Activated naive CD8-positive, alpha-beta T cell treated with anti-CD3 and anti-CD28 coated beads, Interleukin-2, amount 10 ng/mL, durations not matched to agents 7 days and 5 days (primary cell): ENCODE data around the gene LEMD2. TPM values are rescaled to one million over a fixed set of nuclear protein-coding genes. Genes with fewer than 3 reads are reported as not detected.

Experiments used
- ATAC-seq: fragments of 150-1000 bp; cut with Tn5 transposase; one replicate; pipeline ENCODE4 v1.10.0; 2021; ENCODE audit warnings: low read depth, moderate library complexity
- POLR2A ChIA-PET: fragments of 350-600 bp; sonication (Branson Sonifier 250); formaldehyde crosslinking; loops from one replicate; lab custom pipeline; 2021; ENCODE audit warnings: antibody characterized with exemption; lab: Charles Lee
- DNase-seq: peaks from one replicate; pipeline ENCODE4 v3.0.0; 2021
- H3K27ac Mint-ChIP-seq: one replicate; pipeline ENCODE4 v1.8.0; 2022; ENCODE audit warnings: mild to moderate bottlenecking, mixed read lengths
- H3K27me3 Mint-ChIP-seq: one replicate; pipeline ENCODE4 v1.8.0; 2022; ENCODE audit warnings: mild to moderate bottlenecking, moderate library complexity, mixed read lengths
- H3K36me3 Mint-ChIP-seq: one replicate; pipeline ENCODE4 v1.8.0; 2021; ENCODE audit warnings: mild to moderate bottlenecking, mixed read lengths
- H3K4me1 Mint-ChIP-seq: one replicate; pipeline ENCODE4 v1.8.0; 2021; ENCODE audit warnings: mixed read lengths
- H3K4me3 Mint-ChIP-seq: one replicate; pipeline ENCODE4 v1.8.0; 2022; ENCODE audit warnings: mild to moderate bottlenecking, moderate library complexity, mixed read lengths
- H3K9me3 Mint-ChIP-seq: one replicate; pipeline ENCODE4 v1.8.0; 2021; ENCODE audit warnings: mixed read lengths
- total RNA-seq, 2 experiments: library from RNA; stranded (reverse); gene quantifications; one replicate each; pipeline ENCODE4 v1.2.3, GENCODE V29; 2021

LEMD2 gene
- total RNA-seq, 2 experiments from 2014 or later, result 83.9 to 84.7 TPM

DNA sequence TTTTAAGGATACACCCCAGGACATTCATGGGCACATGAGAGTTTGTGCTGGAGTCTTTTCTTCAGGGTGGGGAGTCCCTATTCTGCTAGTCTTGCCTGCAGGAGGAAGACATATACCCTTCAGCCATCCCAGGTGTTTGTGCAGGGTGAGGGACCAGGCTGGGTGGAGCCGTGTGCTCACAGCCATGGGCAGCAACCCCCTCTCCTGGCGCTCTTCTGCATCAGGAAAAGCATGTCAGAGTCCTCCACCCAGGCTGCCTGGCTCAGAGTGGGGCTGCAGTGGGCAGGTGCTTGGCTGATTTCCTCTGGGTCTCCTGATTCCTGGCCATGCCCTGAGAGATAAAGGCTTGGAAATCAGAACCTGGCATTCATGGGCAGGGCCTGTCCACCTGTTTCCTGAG is 37.6 kb upstream of the LEMD2 start:
- POLR2A ChIA-PET, result no interaction called here
- no peaks in the 10 kb centered on the region for H3K4me1 Mint-ChIP-seq
- peaks cover 13% of the 10 kb centered on the region for H3K27me3 Mint-ChIP-seq
- no peak overlapping the region for H3K27ac Mint-ChIP-seq
- ATAC-seq (no peak), DNase-seq (no peak)
- H3K4me3 Mint-ChIP-seq, result no peak overlapping the region
- no peaks in the 10 kb centered on the region for H3K9me3 Mint-ChIP-seq
- no peaks in the 10 kb centered on the region for H3K36me3 Mint-ChIP-seq

DNA sequence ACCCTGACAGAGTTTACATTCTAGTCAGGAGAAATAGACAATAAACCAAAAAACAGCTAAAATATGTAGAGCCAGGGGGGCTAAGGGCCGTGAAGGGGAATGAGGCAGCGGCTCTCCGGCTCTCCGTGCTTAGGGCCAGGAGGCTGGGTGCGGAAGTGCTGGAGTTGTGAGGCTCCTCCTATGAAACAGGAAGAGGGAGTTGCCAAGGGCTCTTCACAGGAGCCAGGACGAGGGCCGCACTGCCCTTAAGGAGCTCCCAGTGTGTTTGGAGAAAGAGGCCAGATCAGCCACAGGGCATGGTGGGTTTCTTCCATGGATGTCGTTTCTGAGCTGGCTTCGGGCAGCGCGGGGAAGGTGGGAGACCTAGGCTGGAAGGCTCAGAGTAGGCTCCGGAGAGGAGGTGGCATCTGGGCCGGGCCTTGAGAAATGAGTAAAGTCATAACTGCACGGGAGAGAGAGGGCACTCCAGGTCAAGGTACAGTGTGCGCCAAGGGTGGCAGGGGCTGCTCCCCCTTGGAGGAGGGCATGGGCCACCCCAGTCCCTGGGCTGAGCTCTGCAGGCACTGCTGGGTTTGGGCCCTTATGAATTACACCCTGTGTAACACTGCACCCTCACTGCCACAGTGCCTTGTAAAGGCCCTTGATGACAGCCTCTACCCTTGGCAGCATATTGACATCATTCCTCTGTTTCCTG is 35.7 kb upstream of the LEMD2 start:
- Mint-ChIP-seq H3K36me3 (no peaks in the 10 kb centered on the region), H3K27ac (no peak overlapping the region), H3K27me3 (peaks cover 10% of the 10 kb centered on the region), H3K9me3 (no peaks in the 10 kb centered on the region), H3K4me3 (no peak overlapping the region), H3K4me1 (peaks cover 4% of the 10 kb centered on the region)
- ATAC-seq (no peak), DNase-seq (no peak)
- POLR2A ChIA-PET, result no interaction called here

DNA sequence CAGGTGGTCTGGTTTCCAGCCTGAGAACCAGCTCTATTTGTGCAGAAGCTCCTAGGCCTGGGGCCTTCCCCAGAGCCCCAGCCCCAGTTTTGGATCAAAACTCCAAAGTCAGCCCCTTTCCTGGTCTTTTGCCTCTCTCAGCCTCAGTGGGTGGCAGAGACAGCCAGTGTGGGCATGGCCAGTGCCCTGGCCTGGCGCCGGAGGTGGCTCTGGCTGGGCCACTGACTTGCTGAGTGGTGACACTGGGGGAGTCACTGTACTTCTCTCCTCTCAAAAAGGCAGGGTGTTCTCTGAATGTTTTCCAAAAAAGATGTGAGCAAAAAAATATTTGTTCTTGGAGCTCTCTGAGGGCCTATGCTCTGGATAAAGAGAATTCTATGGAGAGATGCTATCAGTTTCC is 34.9 kb upstream of the LEMD2 start:
- POLR2A ChIA-PET, result no interaction called here
- no peak overlapping the region for H3K27ac Mint-ChIP-seq
- H3K4me3 Mint-ChIP-seq, result no peak overlapping the region
- H3K27me3 Mint-ChIP-seq, result peaks cover 10% of the 10 kb centered on the region
- H3K9me3 Mint-ChIP-seq, result no peaks in the 10 kb centered on the region
- no peaks in the 10 kb centered on the region for H3K36me3 Mint-ChIP-seq
- peaks cover 4% of the 10 kb centered on the region for H3K4me1 Mint-ChIP-seq
- ATAC-seq (no peak), DNase-seq (no peak)

DNA sequence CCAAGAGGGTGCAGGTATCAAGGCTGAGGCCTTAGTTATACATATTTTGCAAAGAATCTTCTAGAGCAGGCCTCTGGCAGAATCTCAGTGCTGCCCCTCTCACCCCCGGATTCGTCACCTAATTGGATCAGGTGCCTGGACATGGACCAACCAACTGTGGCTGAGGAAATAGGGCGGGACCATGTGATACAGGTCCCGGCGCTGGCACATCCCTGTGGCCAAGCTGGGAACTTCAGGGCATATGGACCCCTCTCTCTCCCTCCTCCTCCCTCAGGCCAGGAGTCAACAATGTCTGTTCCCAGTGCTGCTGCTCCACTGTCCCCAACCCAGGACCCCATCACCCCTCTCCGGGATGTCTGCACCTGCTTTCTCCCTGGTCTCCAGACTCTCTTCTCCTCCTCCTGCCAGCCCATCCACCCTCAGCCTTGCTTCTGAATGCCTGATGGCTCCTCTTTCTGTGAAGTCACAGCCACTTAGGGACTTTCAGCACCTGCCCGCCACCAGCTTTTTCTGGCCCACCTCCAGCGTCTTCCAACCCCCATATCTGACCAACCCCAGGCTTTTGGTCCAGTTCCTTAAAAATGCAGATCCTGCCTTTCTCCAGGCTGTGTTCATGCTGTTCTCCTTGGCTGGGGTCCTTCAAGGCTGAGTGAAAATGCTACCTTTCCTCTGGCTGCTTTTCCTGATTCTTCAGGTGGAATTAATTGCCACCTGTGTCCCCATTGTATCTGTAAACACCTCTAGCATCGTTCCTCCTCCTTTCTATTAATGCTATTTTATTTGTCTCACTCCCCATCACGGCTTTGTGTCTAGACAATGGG is 33.9 kb upstream of the LEMD2 start:
- POLR2A ChIA-PET, result no interaction called here
- Mint-ChIP-seq H3K27ac (no peak overlapping the region), H3K9me3 (no peaks in the 10 kb centered on the region), H3K4me3 (no peak overlapping the region), H3K36me3 (no peaks in the 10 kb centered on the region), H3K27me3 (peaks cover 3% of the 10 kb centered on the region), H3K4me1 (peaks cover 8% of the 10 kb centered on the region)
- no peak for ATAC-seq
- no peak for DNase-seq

GRCh38 chr6:33820784-33821520 is 32.0 kb upstream of the LEMD2 start:
- POLR2A ChIA-PET, result no interaction called here
- Mint-ChIP-seq H3K27me3 (peaks cover 9% of the 10 kb centered on the region), H3K9me3 (no peaks in the 10 kb centered on the region), H3K27ac (no peak overlapping the region), H3K4me1 (peaks cover 8% of the 10 kb centered on the region), H3K36me3 (no peaks in the 10 kb centered on the region), H3K4me3 (no peak overlapping the region)
- ATAC-seq, result no peak
- DNase-seq, result no peak

DNA sequence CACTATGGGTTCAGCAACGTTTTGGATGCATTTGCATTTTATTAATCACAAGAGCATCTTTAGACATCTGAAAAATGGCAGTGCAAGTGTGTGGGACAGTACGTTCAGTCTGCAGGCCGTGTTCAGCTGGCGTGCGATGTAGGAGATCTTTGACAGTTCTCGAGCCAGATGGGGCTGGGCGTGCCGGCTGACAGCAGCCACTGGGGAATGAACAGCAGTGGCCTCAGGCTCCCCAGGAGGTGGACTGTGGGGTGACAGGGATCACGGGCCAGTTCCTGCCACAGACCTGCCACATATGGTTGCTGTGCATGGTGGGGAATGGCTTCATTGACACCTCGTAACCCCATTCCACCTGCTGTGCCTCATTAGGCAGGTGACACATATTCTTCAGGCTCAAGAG is 31.3 kb upstream of the LEMD2 start:
- H3K27ac Mint-ChIP-seq, result no peak overlapping the region
- POLR2A ChIA-PET, result no interaction called here
- DNase-seq, result no peak
- H3K4me3 Mint-ChIP-seq, result no peak overlapping the region
- no peak for ATAC-seq
- H3K27me3 Mint-ChIP-seq, result peaks cover 9% of the 10 kb centered on the region
- H3K4me1 Mint-ChIP-seq, result peaks cover 8% of the 10 kb centered on the region
- no peaks in the 10 kb centered on the region for H3K36me3 Mint-ChIP-seq
- H3K9me3 Mint-ChIP-seq, result no peaks in the 10 kb centered on the region

- no peaks in the 10 kb centered on the region for H3K36me3 Mint-ChIP-seq
- no peak overlapping the region for H3K27ac Mint-ChIP-seq
- DNase-seq (no peak), ATAC-seq (no peak)
- peaks cover 9% of the 10 kb centered on the region for H3K27me3 Mint-ChIP-seq
- H3K4me3 Mint-ChIP-seq, result no peak overlapping the region
- peaks cover 8% of the 10 kb centered on the region for H3K4me1 Mint-ChIP-seq
- H3K9me3 Mint-ChIP-seq, result no peaks in the 10 kb centered on the region
- POLR2A ChIA-PET, result no interaction called here
These were observed 30.1 kb upstream of the LEMD2 start for GRCh38 chr6:33819021-33819420.

DNA sequence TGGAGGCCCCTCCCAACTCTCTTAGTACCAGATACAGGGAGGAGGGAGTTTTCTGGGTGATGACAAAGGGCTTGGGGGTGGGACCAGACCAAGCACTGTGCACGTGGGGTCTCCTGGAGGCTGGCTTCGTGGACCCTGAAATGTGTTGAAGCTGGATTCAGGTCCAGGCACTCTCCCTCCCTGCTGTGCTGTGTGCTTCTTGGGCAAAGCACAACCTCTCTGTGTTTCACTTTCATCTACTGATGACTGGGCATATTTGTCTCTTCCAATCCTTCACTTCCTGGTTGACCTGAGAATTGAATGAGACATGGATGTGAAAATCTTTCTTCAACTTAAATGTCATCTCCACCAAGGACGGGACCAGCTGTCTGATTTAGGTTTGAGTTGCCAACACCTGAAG is 29.4 kb upstream of the LEMD2 start:
- no peak overlapping the region for H3K27ac Mint-ChIP-seq
- H3K9me3 Mint-ChIP-seq, result no peaks in the 10 kb centered on the region
- no peak for DNase-seq
- POLR2A ChIA-PET, result no interaction called here
- peaks cover 8% of the 10 kb centered on the region for H3K4me1 Mint-ChIP-seq
- no peaks in the 10 kb centered on the region for H3K36me3 Mint-ChIP-seq
- no peak for ATAC-seq
- peaks cover 9% of the 10 kb centered on the region for H3K27me3 Mint-ChIP-seq
- no peak overlapping the region for H3K4me3 Mint-ChIP-seq

GRCh38 chr6:33817489-33817888 is 28.6 kb upstream of the LEMD2 start:
- no peak for DNase-seq
- Mint-ChIP-seq H3K9me3 (no peaks in the 10 kb centered on the region), H3K27me3 (peaks cover 11% of the 10 kb centered on the region), H3K4me1 (peaks cover 8% of the 10 kb centered on the region), H3K36me3 (no peaks in the 10 kb centered on the region), H3K27ac (no peak overlapping the region), H3K4me3 (no peak overlapping the region)
- ATAC-seq, result no peak
- POLR2A ChIA-PET, result no interaction called here

GRCh38 chr6:33816911-33817310 is 28.0 kb upstream of the LEMD2 start:
- Mint-ChIP-seq H3K4me1 (peaks cover 8% of the 10 kb centered on the region), H3K4me3 (no peak overlapping the region), H3K27me3 (peaks cover 13% of the 10 kb centered on the region), H3K36me3 (no peaks in the 10 kb centered on the region), H3K9me3 (no peaks in the 10 kb centered on the region), H3K27ac (no peak overlapping the region)
- no peak for ATAC-seq
- DNase-seq, result no peak
- POLR2A ChIA-PET, result no interaction called here

DNA sequence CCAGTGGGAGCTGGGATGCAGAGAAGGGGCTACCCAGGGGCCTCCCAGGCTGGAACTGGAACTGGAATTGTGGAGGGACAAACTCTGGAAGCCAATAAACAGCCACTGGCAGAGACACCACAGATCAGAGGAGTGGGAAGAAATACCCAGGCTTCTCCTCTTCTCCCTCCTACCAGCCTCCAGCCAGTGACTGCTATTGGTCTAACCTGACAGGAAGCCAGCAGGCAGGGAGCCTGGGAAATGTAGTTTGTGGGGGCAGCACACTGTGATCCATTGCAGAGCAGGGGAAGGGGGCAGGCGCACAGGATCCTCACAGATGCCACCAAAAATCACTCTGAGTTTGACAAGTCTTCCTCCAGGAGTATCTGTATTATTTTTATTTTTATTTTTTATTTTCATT is 26.9 kb upstream of the LEMD2 start:
- peaks cover 6% of the 10 kb centered on the region for H3K4me1 Mint-ChIP-seq
- H3K36me3 Mint-ChIP-seq, result no peaks in the 10 kb centered on the region
- POLR2A ChIA-PET, result no interaction called here
- no peak overlapping the region for H3K27ac Mint-ChIP-seq
- peaks cover 20% of the 10 kb centered on the region for H3K27me3 Mint-ChIP-seq
- no peak overlapping the region for H3K4me3 Mint-ChIP-seq
- H3K9me3 Mint-ChIP-seq, result no peaks in the 10 kb centered on the region
- ATAC-seq, result no peak
- no peak for DNase-seq

- DNase-seq (no peak), ATAC-seq (no peak)
- Mint-ChIP-seq H3K4me1 (peaks cover 5% of the 10 kb centered on the region), H3K36me3 (no peaks in the 10 kb centered on the region), H3K9me3 (no peaks in the 10 kb centered on the region), H3K4me3 (no peak overlapping the region), H3K27ac (no peak overlapping the region), H3K27me3 (peaks cover 31% of the 10 kb centered on the region)
- POLR2A ChIA-PET, result no interaction called here
These were observed 25.4 kb upstream of the LEMD2 start for GRCh38 chr6:33813990-33814985.
